Measurements from ENCODE around the gene CTDSPL. TPM values are rescaled to one million over a fixed set of nuclear protein-coding genes. Genes with fewer than 3 reads are reported as not detected.

CTDSPL gene
- total and polyA plus RNA-seq, 2 experiments from 2014 or later = 15.3 to 22.3 TPM

GRCh38 chr3:37954881-37955280, 93.2 kb downstream of the CTDSPL start:
- Histone ChIP-seq H3K4me1 (ENCODE audit: low read depth) (peaks cover 12% of the 10 kb centered on the region), H3K4me3 (no peak overlapping the region), H3K36me3 (no peaks in the 10 kb centered on the region), H3K9me3 (ENCODE audit: low read depth) (no peaks in the 10 kb centered on the region), H3K27me3 (no peaks in the 10 kb centered on the region), H3K27ac (no peak overlapping the region)
- TF ChIP-seq CTCF (IDR thresholded peaks at IDR 0.05; ENCODE audit: low read depth, low read length) = no peak
- no peak for DNase-seq (ENCODE audit: low read depth in 1 of 2, low spot score in 1 of 2)

- H3K27ac ChIP-seq = no peak overlapping the region
- peaks cover 12% of the 10 kb centered on the region for H3K4me1 ChIP-seq (ENCODE audit: low read depth)
- H3K27me3 ChIP-seq = no peaks in the 10 kb centered on the region
- TF ChIP-seq CTCF (IDR thresholded peaks at IDR 0.05; ENCODE audit: low read depth, low read length) = no peak
- H3K36me3 ChIP-seq = no peaks in the 10 kb centered on the region
- H3K9me3 ChIP-seq (ENCODE audit: low read depth) = no peaks in the 10 kb centered on the region
- DNase-seq (ENCODE audit: low read depth in 1 of 2, low spot score in 1 of 2) = no peak
- H3K4me3 ChIP-seq = no peak overlapping the region
Observed at GRCh38 chr3:37955918-37956707, 94.4 kb downstream of the CTDSPL start.

GRCh38 chr3:37956723-37957538, 95.3 kb downstream of the CTDSPL start:
- no peak for DNase-seq (ENCODE audit: low read depth in 1 of 2, low spot score in 1 of 2)
- no peaks in the 10 kb centered on the region for H3K27me3 ChIP-seq
- H3K4me1 ChIP-seq (ENCODE audit: low read depth) = peaks cover 12% of the 10 kb centered on the region
- no peak for TF ChIP-seq CTCF (IDR thresholded peaks at IDR 0.05; ENCODE audit: low read depth, low read length)
- no peak overlapping the region for H3K27ac ChIP-seq
- H3K36me3 ChIP-seq = no peaks in the 10 kb centered on the region
- no peak overlapping the region for H3K4me3 ChIP-seq
- H3K9me3 ChIP-seq (ENCODE audit: low read depth) = no peaks in the 10 kb centered on the region

GRCh38 chr3:37957539-37957936, 95.9 kb downstream of the CTDSPL start:
- Histone ChIP-seq H3K27ac (no peak overlapping the region), H3K27me3 (no peaks in the 10 kb centered on the region), H3K9me3 (ENCODE audit: low read depth) (no peaks in the 10 kb centered on the region), H3K4me3 (no peak overlapping the region), H3K4me1 (ENCODE audit: low read depth) (peaks cover 12% of the 10 kb centered on the region), H3K36me3 (no peaks in the 10 kb centered on the region)
- no peak for DNase-seq (ENCODE audit: low read depth in 1 of 2, low spot score in 1 of 2)
- no peak for TF ChIP-seq CTCF (IDR thresholded peaks at IDR 0.05; ENCODE audit: low read depth, low read length)

DNA sequence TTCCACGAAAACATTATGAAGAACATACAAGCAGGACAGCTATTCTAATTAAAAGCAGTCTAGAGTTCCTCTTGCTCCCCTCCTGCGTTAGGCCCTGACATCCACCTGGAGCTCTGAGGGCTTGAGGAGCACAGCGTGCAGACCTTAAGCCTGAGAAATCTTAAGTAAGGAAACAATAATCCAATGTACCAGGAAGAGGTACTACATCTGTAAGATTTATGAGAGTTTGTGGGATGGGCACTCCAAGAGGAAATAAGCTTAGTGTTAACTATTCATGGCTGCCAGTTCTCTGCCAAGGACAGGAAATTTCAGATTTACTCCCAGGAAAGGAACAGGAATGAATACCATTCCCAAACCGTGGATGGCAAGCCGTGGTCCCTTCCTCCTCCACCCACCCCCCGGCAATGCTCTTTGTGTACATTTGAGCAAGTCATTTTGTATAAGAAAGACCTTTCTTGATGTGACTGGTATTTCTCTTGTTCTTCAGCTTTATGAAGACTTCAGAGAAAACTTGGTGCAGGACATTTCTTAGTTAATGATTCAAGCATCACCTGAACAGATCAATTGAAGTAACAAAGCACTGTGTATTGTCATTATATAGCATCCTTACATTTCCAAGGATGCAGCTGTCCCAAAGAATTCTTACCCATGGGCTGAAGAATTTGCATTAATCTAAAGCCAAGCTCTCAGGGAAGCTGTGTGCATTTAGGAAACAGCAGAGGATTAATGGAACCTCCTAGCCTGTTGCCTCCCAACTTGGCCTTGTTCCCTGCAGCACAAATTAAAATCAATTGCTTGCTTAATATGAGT, 100.1 kb downstream of the CTDSPL start:
- Histone ChIP-seq H3K27me3 (no peaks in the 10 kb centered on the region), H3K4me3 (no peak overlapping the region), H3K9me3 (ENCODE audit: low read depth) (no peaks in the 10 kb centered on the region), H3K27ac (no peak overlapping the region), H3K4me1 (ENCODE audit: low read depth) (peaks cover under 1% of the 10 kb centered on the region), H3K36me3 (no peaks in the 10 kb centered on the region)
- no peak for DNase-seq (ENCODE audit: low read depth in 1 of 2, low spot score in 1 of 2)
- no peak for TF ChIP-seq CTCF (IDR thresholded peaks at IDR 0.05; ENCODE audit: low read depth, low read length)
